Measurements from ENCODE around the gene GRM4.

The GRM4 gene

GRCh38 chr6:34090935-34091334 is 55.0 kb downstream of the GRM4 start:
- H3K4me1 ChIP-seq (ENCODE audit: low read depth, poor library complexity, severe bottlenecking): no peaks in the 10 kb centered on the region
- no peak overlapping the region for H3K27ac ChIP-seq
- no peak overlapping the region for H3K4me3 ChIP-seq (IDR thresholded peaks at IDR 0.05; ENCODE audit: insufficient read depth, low read depth, low read length)
- no peaks in the 10 kb centered on the region for H3K36me3 ChIP-seq (ENCODE audit: insufficient read depth)
- no peaks in the 10 kb centered on the region for H4K20me1 ChIP-seq (ENCODE audit: insufficient read depth)
- peaks cover 67% of the 10 kb centered on the region for H3K27me3 ChIP-seq (ENCODE audit: insufficient read depth, low read depth)
- H3K79me2 ChIP-seq (ENCODE audit: insufficient read depth, low read depth): no peaks in the 10 kb centered on the region
- no peak overlapping the region for H3K4me2 ChIP-seq
- H3K9ac ChIP-seq: no peak overlapping the region
- H2AFZ ChIP-seq (ENCODE audit: low read depth): no peak overlapping the region
- TF ChIP-seq, protein P1, sequence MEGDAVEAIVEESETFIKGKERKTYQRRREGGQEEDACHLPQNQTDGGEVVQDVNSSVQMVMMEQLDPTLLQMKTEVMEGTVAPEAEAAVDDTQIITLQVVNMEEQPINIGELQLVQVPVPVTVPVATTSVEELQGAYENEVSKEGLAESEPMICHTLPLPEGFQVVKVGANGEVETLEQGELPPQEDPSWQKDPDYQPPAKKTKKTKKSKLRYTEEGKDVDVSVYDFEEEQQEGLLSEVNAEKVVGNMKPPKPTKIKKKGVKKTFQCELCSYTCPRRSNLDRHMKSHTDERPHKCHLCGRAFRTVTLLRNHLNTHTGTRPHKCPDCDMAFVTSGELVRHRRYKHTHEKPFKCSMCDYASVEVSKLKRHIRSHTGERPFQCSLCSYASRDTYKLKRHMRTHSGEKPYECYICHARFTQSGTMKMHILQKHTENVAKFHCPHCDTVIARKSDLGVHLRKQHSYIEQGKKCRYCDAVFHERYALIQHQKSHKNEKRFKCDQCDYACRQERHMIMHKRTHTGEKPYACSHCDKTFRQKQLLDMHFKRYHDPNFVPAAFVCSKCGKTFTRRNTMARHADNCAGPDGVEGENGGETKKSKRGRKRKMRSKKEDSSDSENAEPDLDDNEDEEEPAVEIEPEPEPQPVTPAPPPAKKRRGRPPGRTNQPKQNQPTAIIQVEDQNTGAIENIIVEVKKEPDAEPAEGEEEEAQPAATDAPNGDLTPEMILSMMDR (conservative IDR thresholded peaks at IDR 0.05; ENCODE audit: low read depth, low read length): no peak

DNA sequence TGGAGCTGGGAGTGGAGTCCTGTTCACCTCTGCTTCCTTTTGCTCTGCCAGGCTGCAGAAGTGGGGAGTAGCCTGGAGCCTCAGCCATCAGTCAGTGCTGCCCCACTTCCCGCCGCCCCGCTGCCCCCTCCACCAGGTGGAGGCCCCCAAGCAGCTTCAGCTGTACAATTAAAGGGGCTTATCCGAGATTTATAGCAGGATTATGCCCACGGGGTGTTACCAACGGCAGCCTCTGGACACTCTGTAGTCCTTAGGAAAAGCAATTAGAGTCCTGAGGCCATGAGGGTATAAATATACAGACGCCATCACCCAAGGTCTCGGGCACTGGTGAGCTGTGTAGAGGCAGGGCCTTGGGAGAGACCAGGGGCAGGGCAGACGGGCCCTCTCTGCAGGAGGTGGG is 55.4 kb downstream of the GRM4 start:
- Histone ChIP-seq H3K9ac (no peak overlapping the region), H3K79me2 (ENCODE audit: insufficient read depth, low read depth) (no peaks in the 10 kb centered on the region), H3K4me3 (IDR thresholded peaks at IDR 0.05; ENCODE audit: insufficient read depth, low read depth, low read length) (no peak overlapping the region), H3K4me1 (ENCODE audit: low read depth, poor library complexity, severe bottlenecking) (no peaks in the 10 kb centered on the region), H2AFZ (ENCODE audit: low read depth) (no peak overlapping the region), H3K27me3 (ENCODE audit: insufficient read depth, low read depth) (peaks cover 65% of the 10 kb centered on the region; the same call in 1 of the 2 replicates), H4K20me1 (ENCODE audit: insufficient read depth) (no peaks in the 10 kb centered on the region), H3K27ac (no peak overlapping the region), H3K4me2 (no peak overlapping the region), H3K36me3 (ENCODE audit: insufficient read depth) (no peaks in the 10 kb centered on the region)
- TF ChIP-seq, protein P1 (conservative IDR thresholded peaks at IDR 0.05; ENCODE audit: low read depth, low read length): no peak

GRCh38 chr6:34086558-34086957 is 59.3 kb downstream of the GRM4 start:
- Histone ChIP-seq H4K20me1 (ENCODE audit: insufficient read depth) (no peaks in the 10 kb centered on the region), H3K27me3 (ENCODE audit: insufficient read depth, low read depth) (peaks cover 66% of the 10 kb centered on the region), H3K4me3 (IDR thresholded peaks at IDR 0.05; ENCODE audit: insufficient read depth, low read depth, low read length) (no peak overlapping the region), H3K36me3 (ENCODE audit: insufficient read depth) (no peaks in the 10 kb centered on the region), H3K4me2 (no peak overlapping the region), H3K79me2 (ENCODE audit: insufficient read depth, low read depth) (no peaks in the 10 kb centered on the region), H3K4me1 (ENCODE audit: low read depth, poor library complexity, severe bottlenecking) (no peaks in the 10 kb centered on the region), H3K9ac (no peak overlapping the region), H2AFZ (ENCODE audit: low read depth) (no peak overlapping the region), H3K27ac (no peak overlapping the region)
- TF ChIP-seq, protein P1 (conservative IDR thresholded peaks at IDR 0.05; ENCODE audit: low read depth, low read length): no peak

- TF ChIP-seq, protein P1 (conservative IDR thresholded peaks at IDR 0.05; ENCODE audit: low read depth, low read length): no peak
- Histone ChIP-seq H3K36me3 (ENCODE audit: insufficient read depth) (no peaks in the 10 kb centered on the region), H3K27ac (no peak overlapping the region), H3K4me1 (ENCODE audit: low read depth, poor library complexity, severe bottlenecking) (no peaks in the 10 kb centered on the region), H3K4me3 (IDR thresholded peaks at IDR 0.05; ENCODE audit: insufficient read depth, low read depth, low read length) (no peak overlapping the region), H3K79me2 (ENCODE audit: insufficient read depth, low read depth) (no peaks in the 10 kb centered on the region), H2AFZ (ENCODE audit: low read depth) (no peak overlapping the region), H4K20me1 (ENCODE audit: insufficient read depth) (no peaks in the 10 kb centered on the region), H3K27me3 (ENCODE audit: insufficient read depth, low read depth) (peaks cover 71% of the 10 kb centered on the region), H3K9ac (no peak overlapping the region), H3K4me2 (no peak overlapping the region)
Measured at GRCh38 chr6:34085453-34086170, 60.3 kb downstream of the GRM4 start.
